ENCODE measurements around the gene MEAK7. TPM values are rescaled to one million over a fixed set of nuclear protein-coding genes. Genes with fewer than 3 reads are reported as not detected.

Gene MEAK7
- total RNA-seq, 1 experiment from 2014 or later = 62.3 TPM

DNA sequence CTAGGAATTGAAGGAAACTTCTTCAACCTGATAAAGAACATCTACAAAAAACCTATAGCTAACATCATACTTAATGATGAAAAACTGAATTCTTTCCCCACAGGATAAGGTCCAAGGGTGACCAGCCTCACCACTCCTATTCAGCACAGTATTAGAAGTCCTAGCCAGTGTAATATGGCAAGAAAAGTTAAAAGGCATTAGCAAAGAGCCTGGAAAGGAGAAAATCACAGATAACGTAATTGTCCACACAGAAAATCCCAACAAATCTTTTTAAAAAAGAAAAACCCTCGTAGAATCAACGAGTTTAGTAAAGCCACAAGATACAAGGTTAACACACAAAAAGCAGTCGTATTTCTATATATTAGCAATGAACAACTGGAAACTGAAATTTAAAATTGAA, 37.8 kb downstream of the MEAK7 start:
- intact Hi-C loops (cut with micrococcal nuclease) = no loop called here
- peaks cover 8% of the 10 kb centered on the region for H3K9me3 Mint-ChIP-seq (ENCODE audit: unreplicated experiment)
- peaks cover 6% of the 10 kb centered on the region for H3K4me1 Mint-ChIP-seq (ENCODE audit: insufficient read depth, unreplicated experiment)
- no peak for DNase-seq (ENCODE audit: unreplicated experiment)
- ChIA-PET CTCF (interaction anchor here (0.6 kb wide), 1 partner anchor 19 kb away, joined by 3 read pairs; no protein-coding TSS in a partner anchor), POLR2A (no interaction called here)
- TF ChIP-seq, protein P1, sequence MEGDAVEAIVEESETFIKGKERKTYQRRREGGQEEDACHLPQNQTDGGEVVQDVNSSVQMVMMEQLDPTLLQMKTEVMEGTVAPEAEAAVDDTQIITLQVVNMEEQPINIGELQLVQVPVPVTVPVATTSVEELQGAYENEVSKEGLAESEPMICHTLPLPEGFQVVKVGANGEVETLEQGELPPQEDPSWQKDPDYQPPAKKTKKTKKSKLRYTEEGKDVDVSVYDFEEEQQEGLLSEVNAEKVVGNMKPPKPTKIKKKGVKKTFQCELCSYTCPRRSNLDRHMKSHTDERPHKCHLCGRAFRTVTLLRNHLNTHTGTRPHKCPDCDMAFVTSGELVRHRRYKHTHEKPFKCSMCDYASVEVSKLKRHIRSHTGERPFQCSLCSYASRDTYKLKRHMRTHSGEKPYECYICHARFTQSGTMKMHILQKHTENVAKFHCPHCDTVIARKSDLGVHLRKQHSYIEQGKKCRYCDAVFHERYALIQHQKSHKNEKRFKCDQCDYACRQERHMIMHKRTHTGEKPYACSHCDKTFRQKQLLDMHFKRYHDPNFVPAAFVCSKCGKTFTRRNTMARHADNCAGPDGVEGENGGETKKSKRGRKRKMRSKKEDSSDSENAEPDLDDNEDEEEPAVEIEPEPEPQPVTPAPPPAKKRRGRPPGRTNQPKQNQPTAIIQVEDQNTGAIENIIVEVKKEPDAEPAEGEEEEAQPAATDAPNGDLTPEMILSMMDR (IDR thresholded peaks at IDR 0.05; ENCODE audit: unreplicated experiment) = no peak
- no peak overlapping the region for H3K27ac Mint-ChIP-seq (ENCODE audit: low read depth, unreplicated experiment)
- no peak overlapping the region for H3K4me3 Mint-ChIP-seq (ENCODE audit: unreplicated experiment)
- BruUV-seq (replicated peaks) = no TSS peak
- peaks cover 66% of the 10 kb centered on the region for H3K36me3 Mint-ChIP-seq (ENCODE audit: insufficient read depth, unreplicated experiment)
- H3K27me3 Mint-ChIP-seq (ENCODE audit: insufficient read depth, unreplicated experiment) = no peaks in the 10 kb centered on the region

DNA sequence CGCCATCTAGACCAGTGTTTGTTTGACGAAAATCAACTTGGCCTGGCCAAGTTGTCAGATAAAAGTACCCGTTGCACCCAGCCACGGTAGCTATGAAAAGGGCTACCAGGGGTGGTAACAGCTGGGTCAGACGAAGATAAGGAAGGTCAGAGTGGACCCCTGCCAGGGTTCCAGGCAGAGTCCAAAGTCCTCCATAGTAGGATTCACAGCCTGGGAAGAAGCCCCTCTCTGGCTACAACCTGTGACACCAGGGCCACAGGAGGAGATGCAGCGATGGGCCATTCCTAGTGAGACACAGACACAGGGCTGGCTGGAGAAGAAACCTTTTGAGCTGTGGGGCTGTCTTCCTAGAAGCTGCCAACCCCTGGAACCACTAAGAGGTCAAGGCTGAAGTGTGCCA, 39.3 kb downstream of the MEAK7 start:
- Mint-ChIP-seq H3K36me3 (ENCODE audit: insufficient read depth, unreplicated experiment) (peaks cover 73% of the 10 kb centered on the region), H3K27ac (ENCODE audit: low read depth, unreplicated experiment) (no peak overlapping the region), H3K4me1 (ENCODE audit: insufficient read depth, unreplicated experiment) (peaks cover 6% of the 10 kb centered on the region), H3K9me3 (ENCODE audit: unreplicated experiment) (peaks cover 8% of the 10 kb centered on the region), H3K4me3 (ENCODE audit: unreplicated experiment) (no peak overlapping the region), H3K27me3 (ENCODE audit: insufficient read depth, unreplicated experiment) (no peaks in the 10 kb centered on the region)
- intact Hi-C loops (cut with micrococcal nuclease) = no loop called here
- ChIA-PET POLR2A (interaction anchor here (1.1 kb wide), 1 partner anchor 12 kb away, joined by 3 read pairs; no protein-coding TSS in a partner anchor), CTCF (interaction anchor here (0.6 kb wide), 1 partner anchor 275 kb away, joined by 3 read pairs; no protein-coding TSS in a partner anchor)
- no peak for DNase-seq (ENCODE audit: unreplicated experiment)
- BruUV-seq (replicated peaks) = no TSS peak
- TF ChIP-seq, protein P1 (IDR thresholded peaks at IDR 0.05; ENCODE audit: unreplicated experiment) = no peak

DNA sequence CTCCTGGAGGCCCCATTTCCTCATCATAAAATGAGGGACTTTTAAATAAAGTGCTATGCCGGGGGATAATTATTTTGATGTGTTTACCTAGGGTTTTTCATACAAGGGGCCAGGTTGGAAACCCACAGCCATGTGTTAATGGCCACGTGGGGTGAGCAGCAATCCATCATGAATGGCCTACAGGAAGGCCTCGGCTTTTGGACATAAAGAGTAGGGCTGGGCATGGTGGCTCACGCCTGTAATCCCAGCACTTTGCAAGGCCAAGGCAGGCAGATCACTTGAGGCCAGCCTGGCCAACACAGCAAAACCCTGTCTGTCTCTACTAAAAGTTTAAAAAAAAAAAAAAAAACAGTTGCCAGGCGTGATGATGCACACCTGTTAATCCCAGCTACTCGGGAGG, 40.3 kb downstream of the MEAK7 start:
- BruUV-seq (replicated peaks) = no TSS peak
- TF ChIP-seq, protein P1 (IDR thresholded peaks at IDR 0.05; ENCODE audit: unreplicated experiment) = no peak
- Mint-ChIP-seq H3K36me3 (ENCODE audit: insufficient read depth, unreplicated experiment) (peaks cover 72% of the 10 kb centered on the region), H3K27ac (ENCODE audit: low read depth, unreplicated experiment) (no peak overlapping the region), H3K4me3 (ENCODE audit: unreplicated experiment) (no peak overlapping the region), H3K9me3 (ENCODE audit: unreplicated experiment) (peaks cover 8% of the 10 kb centered on the region), H3K4me1 (ENCODE audit: insufficient read depth, unreplicated experiment) (peaks cover 6% of the 10 kb centered on the region), H3K27me3 (ENCODE audit: insufficient read depth, unreplicated experiment) (no peaks in the 10 kb centered on the region)
- CTCF ChIA-PET = interaction anchor here (0.6 kb wide), 1 partner anchor 113 kb away, joined by 3 read pairs; no protein-coding TSS in a partner anchor
- DNase-seq (ENCODE audit: unreplicated experiment) = no peak
- intact Hi-C loops (cut with micrococcal nuclease) = no loop called here
- POLR2A ChIA-PET = interaction anchor here (0.7 kb wide), 1 partner anchor 41 kb away, joined by 3 read pairs; no protein-coding TSS in a partner anchor

DNA sequence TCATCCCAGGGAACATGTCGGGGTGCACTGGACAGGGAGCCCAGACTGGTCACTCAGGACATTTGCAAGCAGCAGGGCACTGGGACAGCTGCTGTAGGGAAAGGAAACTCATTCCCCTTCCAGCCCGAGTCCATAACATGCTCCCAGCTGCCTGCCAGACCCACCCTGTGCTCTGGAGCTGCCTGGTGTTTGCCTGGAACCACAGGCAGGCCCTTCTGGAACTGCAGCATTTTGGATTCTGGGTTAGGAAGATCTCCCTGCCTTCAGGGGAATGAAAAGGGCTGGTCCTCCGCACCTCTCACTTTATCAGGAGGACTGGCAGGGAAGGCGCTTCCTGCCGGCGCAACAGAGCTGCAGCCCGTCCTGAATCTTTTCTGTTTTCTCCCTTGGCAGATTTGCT, 41.2 kb downstream of the MEAK7 start:
- intact Hi-C loops (cut with micrococcal nuclease) = no loop called here
- no peak overlapping the region for H3K27ac Mint-ChIP-seq (ENCODE audit: low read depth, unreplicated experiment)

More for the DNA sequence above, 41.2 kb downstream of the MEAK7 start:
- CTCF ChIA-PET = no interaction called here
- DNase-seq (ENCODE audit: unreplicated experiment) = no peak
- peaks cover 6% of the 10 kb centered on the region for H3K4me1 Mint-ChIP-seq (ENCODE audit: insufficient read depth, unreplicated experiment)
- H3K27me3 Mint-ChIP-seq (ENCODE audit: insufficient read depth, unreplicated experiment) = no peaks in the 10 kb centered on the region
- BruUV-seq (replicated peaks) = no TSS peak
- POLR2A ChIA-PET = interaction anchor here (0.6 kb wide), 1 partner anchor 156 kb away, joined by 3 read pairs; no protein-coding TSS in a partner anchor
- peaks cover 65% of the 10 kb centered on the region for H3K36me3 Mint-ChIP-seq (ENCODE audit: insufficient read depth, unreplicated experiment)
- peaks cover 8% of the 10 kb centered on the region for H3K9me3 Mint-ChIP-seq (ENCODE audit: unreplicated experiment)
- H3K4me3 Mint-ChIP-seq (ENCODE audit: unreplicated experiment) = no peak overlapping the region
- TF ChIP-seq, protein P1 (IDR thresholded peaks at IDR 0.05; ENCODE audit: unreplicated experiment) = no peak

All from MCF 10A (cell line).